Measurements from ENCODE around the gene LMNB1. TPM values are rescaled to one million over a fixed set of nuclear protein-coding genes. Genes with fewer than 3 reads are reported as not detected.

Gene LMNB1
- total RNA-seq, 2 experiments from 2014 or later = 173 to 280 TPM

- no peak overlapping the region for H3K4me3 ChIP-seq (ENCODE audit: low read depth, low read length, poor library complexity, severe bottlenecking)
- intact Hi-C loops (cut with micrococcal nuclease; ENCODE audit: unreplicated experiment) = no loop called here
- POLR2A ChIA-PET = no interaction called here
- no peaks in the 10 kb centered on the region for H3K4me1 ChIP-seq (ENCODE audit: insufficient read depth, low read length, poor library complexity, severe bottlenecking)
- no peaks in the 10 kb centered on the region for H3K9me3 ChIP-seq (ENCODE audit: low read length)
- H3K27ac ChIP-seq (ENCODE audit: low read depth, low read length, poor library complexity, severe bottlenecking) = no peak overlapping the region
- no peak overlapping the region for H2AFZ ChIP-seq (ENCODE audit: low read length)
- TF ChIP-seq EZH2phosphoT487 (IDR thresholded peaks at IDR 0.05; ENCODE audit: borderline replicate concordance, low read depth, low read length) = no peak
- no peak for TF ChIP-seq CTCF (conservative IDR thresholded peaks at IDR 0.05; ENCODE audit: low read length)
- CTCF ChIA-PET (ENCODE audit: unreplicated experiment) = no interaction called here
- no peak overlapping the region for H3K4me2 ChIP-seq (ENCODE audit: low read length)
- no peak for DNase-seq (ENCODE audit: low spot score)
- no TSS peak for BruUV-seq (replicated peaks)
- H3K79me2 ChIP-seq (ENCODE audit: insufficient read depth, low read depth, low read length) = no peaks in the 10 kb centered on the region
- H3K9me2 ChIP-seq (ENCODE audit: insufficient read depth, low read length) = no peaks in the 10 kb centered on the region
- H4K20me1 ChIP-seq (ENCODE audit: insufficient read depth, low read length) = no peaks in the 10 kb centered on the region
- H3K36me3 ChIP-seq (ENCODE audit: insufficient read depth, low read length) = no peaks in the 10 kb centered on the region; the same call in 1 of the 2 replicates
Observed at GRCh38 chr5:126869005-126869451, 92.1 kb downstream of the LMNB1 start.

- Histone ChIP-seq H3K36me3 (ENCODE audit: insufficient read depth, low read length) (no peaks in the 10 kb centered on the region), H2AFZ (ENCODE audit: low read length) (no peak overlapping the region), H3K4me3 (ENCODE audit: low read depth, low read length, poor library complexity, severe bottlenecking) (no peak overlapping the region), H4K20me1 (ENCODE audit: insufficient read depth, low read length) (no peaks in the 10 kb centered on the region), H3K9me3 (ENCODE audit: low read length) (no peaks in the 10 kb centered on the region), H3K4me2 (ENCODE audit: low read length) (no peak overlapping the region), H3K79me2 (ENCODE audit: insufficient read depth, low read depth, low read length) (no peaks in the 10 kb centered on the region), H3K4me1 (ENCODE audit: insufficient read depth, low read length, poor library complexity, severe bottlenecking) (no peaks in the 10 kb centered on the region), H3K9me2 (ENCODE audit: insufficient read depth, low read length) (no peaks in the 10 kb centered on the region), H3K27ac (ENCODE audit: low read depth, low read length, poor library complexity, severe bottlenecking) (no peak overlapping the region)
- no peak for DNase-seq (ENCODE audit: low spot score)
- POLR2A ChIA-PET = interaction anchor here (0.5 to 0.6 kb wide), 2 partner anchors 42 to 178 kb away, joined by 3 to 4 read pairs; no protein-coding TSS in a partner anchor
- no TSS peak for BruUV-seq (replicated peaks)
- TF ChIP-seq EZH2phosphoT487 (IDR thresholded peaks at IDR 0.05; ENCODE audit: borderline replicate concordance, low read depth, low read length) = no peak
- no peak for TF ChIP-seq CTCF (conservative IDR thresholded peaks at IDR 0.05; ENCODE audit: low read length)
- CTCF ChIA-PET (ENCODE audit: unreplicated experiment) = no interaction called here
- intact Hi-C loops (cut with micrococcal nuclease; ENCODE audit: unreplicated experiment) = no loop called here
Observed at GRCh38 chr5:126871441-126871840, 94.5 kb downstream of the LMNB1 start.

GRCh38 chr5:126872561-126873354, 95.8 kb downstream of the LMNB1 start:
- intact Hi-C loops (cut with micrococcal nuclease; ENCODE audit: unreplicated experiment) = no loop called here
- CTCF ChIA-PET (ENCODE audit: unreplicated experiment) = no interaction called here
- BruUV-seq (replicated peaks) = no TSS peak

More at GRCh38 chr5:126872561-126873354, 95.8 kb downstream of the LMNB1 start:
- Histone ChIP-seq H3K36me3 (ENCODE audit: insufficient read depth, low read length) (no peaks in the 10 kb centered on the region; the same call in 1 of the 2 replicates), H3K9me2 (ENCODE audit: insufficient read depth, low read length) (no peaks in the 10 kb centered on the region), H3K4me2 (ENCODE audit: low read length) (no peak overlapping the region), H3K27ac (ENCODE audit: low read depth, low read length, poor library complexity, severe bottlenecking) (no peak overlapping the region), H3K4me3 (ENCODE audit: low read depth, low read length, poor library complexity, severe bottlenecking) (no peak overlapping the region), H3K79me2 (ENCODE audit: insufficient read depth, low read depth, low read length) (no peaks in the 10 kb centered on the region), H3K9me3 (ENCODE audit: low read length) (no peaks in the 10 kb centered on the region), H2AFZ (ENCODE audit: low read length) (no peak overlapping the region), H4K20me1 (ENCODE audit: insufficient read depth, low read length) (no peaks in the 10 kb centered on the region), H3K4me1 (ENCODE audit: insufficient read depth, low read length, poor library complexity, severe bottlenecking) (no peaks in the 10 kb centered on the region)
- no peak for DNase-seq (ENCODE audit: low spot score)
- POLR2A ChIA-PET = interaction anchor here (0.6 kb wide), 1 partner anchor 253 kb away, joined by 3 read pairs; no protein-coding TSS in a partner anchor
- TF ChIP-seq CTCF (conservative IDR thresholded peaks at IDR 0.05; ENCODE audit: low read length) (no peak), EZH2phosphoT487 (IDR thresholded peaks at IDR 0.05; ENCODE audit: borderline replicate concordance, low read depth, low read length) (no peak)
